Measurements from ENCODE around the gene HERPUD1.
"Not testable (repeated sequence)": the region's sequence is repeated elsewhere in the genome, so short reads cannot be mapped to it uniquely, and the experiment has no call there.

The HERPUD1 gene

DNA sequence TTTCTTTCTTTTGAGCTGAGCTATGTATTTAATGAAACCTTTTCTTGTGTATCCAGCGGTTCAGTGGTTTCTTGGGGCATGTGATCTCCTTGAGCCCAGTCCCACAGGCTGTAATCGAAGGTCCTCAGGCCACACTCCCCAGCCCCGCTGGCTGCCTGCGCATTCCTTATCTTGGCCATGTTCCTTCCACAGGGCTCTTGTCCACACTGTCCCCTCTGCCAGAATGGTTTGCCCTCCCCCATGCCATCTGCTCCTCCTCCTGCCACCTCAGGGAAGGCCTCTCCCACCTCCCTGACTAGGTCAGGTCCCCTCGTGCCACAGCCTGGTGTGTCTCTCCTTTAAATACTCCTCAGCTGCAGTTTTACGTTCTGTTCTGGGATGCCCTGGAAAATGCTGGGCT is 45.3 kb downstream of the HERPUD1 start:
- FAIRE-seq (no peak), DNase-seq (ENCODE audit: insufficient read length, low spot score) (no peak)

DNA sequence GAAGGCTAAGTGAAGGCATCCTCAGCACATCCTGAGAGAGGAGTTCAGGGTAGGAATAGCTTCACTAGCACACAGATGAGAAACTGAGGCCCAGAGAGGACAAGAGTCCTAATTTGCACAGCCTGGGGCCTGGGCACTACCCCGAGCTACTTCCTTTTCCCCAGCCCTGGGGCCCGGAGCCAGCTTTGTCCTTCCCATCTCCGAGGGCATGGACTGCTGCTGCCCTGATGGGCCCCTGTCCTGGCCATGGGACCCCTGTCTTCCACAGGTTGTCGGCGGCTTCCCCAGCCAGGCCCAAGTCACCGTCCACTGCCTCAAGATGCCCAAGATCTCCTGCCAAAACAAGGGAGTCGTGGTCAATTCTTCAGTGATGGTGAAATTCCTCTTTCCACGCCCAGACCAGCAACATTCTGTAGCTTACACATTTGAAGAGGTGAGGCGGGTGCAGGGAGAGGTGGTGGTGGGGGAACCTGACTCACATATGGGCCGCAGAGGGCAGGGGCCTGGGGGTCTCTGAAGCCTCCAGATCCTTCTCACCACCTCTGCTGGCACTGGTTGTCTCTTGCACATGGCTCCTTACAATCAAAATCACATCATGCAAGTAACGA is 46.0 kb downstream of the HERPUD1 start:
- DNase-seq (ENCODE audit: insufficient read length, low spot score): no peak
- no peak for FAIRE-seq

DNA sequence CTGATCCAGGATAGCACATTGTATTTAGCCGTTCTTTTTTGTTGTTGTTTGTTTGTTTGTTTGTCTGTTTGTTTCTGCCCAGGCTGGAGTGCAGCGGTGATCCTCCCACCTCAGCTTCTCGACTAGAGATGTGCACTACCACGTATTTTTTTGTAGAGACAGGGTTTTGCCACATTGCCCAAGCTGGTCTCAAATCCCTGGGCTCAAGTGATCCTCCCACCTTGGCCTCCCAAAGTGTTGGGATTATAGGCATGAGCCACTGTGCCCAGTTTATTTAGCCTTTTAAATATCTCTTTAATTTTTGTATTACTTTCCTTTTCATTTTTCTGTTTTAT is 48.2 kb downstream of the HERPUD1 start:
- DNase-seq (ENCODE audit: insufficient read length, low spot score) (no peak), FAIRE-seq (peak; percentile 68)

DNA sequence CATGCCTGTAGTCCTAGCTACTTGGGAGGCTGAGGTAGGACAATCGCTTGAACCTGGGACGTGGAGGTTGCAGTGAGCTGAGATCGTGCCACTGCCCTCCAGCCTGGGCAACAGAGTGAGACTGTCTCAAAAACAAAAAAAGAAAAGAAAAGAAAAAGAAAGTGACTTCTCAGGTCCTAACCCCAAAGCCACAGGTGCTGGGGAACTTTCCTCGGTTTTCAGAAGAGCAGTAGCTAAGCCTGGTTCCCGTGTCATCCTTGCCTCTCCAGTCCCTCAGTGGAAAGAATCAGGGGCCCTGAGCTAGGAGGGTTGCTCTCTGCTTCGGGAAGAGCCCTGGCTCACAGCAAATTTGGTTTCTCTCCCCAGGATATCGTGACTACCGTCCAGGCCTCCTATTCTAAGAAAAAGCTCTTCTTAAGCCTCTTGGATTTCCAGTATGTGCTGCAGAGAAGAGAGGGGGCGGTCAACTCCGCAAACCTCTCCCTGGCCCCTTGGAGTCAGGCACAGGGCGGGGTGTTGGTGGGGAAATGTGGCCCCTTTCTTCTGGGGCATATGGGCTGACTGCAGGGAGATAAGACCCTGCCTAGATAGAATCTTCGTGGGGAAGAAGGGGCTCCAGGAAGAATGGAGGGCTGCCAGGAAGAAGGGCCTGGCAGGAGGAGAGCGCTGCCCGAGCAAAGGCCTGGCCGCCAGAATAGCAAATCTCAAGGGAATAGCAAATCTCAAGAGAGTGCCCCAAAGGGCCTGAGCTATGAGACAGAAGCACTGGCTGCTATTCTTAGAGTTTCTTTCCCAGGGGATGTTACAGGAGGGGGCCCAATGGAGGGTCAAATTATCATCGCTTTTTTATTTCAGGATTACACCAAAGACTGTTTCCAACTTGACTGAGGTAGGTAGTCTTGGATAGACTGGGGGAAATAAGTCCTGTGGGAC is 49.1 kb downstream of the HERPUD1 start:
- no peak for DNase-seq (ENCODE audit: insufficient read length, low spot score)
- FAIRE-seq: peak; percentile 93

DNA sequence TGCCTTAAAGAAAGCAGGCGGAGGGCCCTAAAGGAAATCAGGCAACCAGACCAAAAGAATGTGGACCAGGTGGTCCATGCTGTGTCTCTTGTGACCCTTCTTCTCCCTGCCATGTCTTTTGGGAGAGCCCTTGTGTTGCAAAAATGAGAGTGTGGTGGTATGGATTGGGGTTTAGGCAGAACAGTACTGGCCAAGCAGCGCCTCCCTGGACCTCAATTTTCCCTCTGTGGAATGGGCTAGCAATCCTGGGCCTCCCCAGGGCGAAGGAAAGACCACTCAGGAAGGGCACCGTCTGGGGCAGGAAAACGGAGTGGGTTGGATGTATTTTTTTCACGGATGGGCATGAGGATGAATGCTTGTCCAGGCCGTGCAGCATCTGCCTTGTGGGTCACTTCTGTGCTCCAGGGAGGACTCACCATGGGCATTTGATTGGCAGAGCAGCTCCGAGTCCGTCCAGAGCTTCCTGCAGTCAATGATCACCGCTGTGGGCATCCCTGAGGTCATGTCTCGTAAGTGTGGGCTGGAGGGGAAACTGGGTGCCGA is 49.9 kb downstream of the HERPUD1 start:
- DNase-seq (ENCODE audit: insufficient read length, low spot score) (no peak), FAIRE-seq (no peak)

DNA sequence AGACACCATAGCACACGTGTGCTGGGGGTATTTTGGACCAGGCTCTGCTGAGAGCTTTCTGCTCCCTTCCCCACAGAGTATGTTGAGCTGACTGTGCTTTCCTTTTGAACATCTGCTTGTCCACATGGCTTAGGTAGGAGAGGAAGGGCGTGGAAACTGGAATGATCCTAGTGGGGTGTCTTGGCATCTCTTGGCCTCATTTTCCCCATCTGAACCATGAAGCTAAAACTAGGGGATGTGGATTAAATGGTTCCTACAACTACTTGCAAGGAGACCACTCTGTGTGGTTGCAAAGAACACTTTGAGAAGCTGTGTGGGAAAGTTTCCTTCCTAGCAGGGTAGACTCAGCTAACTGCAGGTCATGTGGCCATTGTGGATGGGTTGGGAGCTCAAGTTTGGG is 50.8 kb downstream of the HERPUD1 start:
- FAIRE-seq: peak; percentile 59

DNA sequence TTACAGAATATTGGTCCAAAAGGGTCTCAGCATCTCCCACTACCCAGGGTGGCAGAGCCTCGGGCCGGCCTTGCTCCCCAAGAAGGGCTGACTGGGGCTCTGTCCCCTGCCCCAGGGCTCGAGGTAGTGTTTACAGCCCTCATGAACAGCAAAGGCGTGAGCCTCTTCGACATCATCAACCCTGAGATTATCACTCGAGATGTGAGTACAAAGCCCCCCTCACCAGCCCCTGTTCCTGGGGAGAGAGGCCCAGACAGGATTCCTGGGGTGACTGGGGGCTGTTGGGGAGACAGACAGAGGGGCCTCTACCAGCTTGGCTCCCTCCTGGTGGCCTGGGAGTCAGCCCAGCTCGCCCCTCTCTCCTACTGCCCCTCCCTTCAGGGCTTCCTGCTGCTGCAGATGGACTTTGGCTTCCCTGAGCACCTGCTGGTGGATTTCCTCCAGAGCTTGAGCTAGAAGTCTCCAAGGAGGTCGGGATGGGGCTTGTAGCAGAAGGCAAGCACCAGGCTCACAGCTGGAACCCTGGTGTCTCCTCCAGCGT is 51.3 kb downstream of the HERPUD1 start:
- peak; percentile 44 for FAIRE-seq

More for the DNA sequence above, 50.8 kb downstream of the HERPUD1 start:
- no peak for DNase-seq (ENCODE audit: insufficient read length, low spot score)

DNA sequence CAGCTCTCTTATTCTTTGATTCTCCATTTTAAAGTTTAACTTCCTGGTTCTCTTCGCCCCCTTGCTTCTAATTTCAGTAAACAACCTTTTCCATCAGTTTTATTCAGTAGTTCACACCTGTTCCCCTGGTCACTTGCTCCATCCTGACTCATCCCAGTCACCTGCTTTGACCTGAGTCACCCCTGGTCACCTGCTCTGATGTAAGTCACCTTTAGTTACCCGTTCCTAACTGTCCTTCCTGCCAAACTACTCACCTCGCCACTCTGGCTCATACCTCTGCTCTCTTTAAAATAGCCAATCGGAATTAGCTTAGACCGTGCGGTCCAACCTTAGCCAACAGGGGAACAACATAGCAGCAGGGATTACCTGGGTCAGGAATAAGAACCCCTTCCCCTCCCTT is 52.7 kb downstream of the HERPUD1 start:
- DNase-seq (ENCODE audit: insufficient read length, low spot score): no peak
- FAIRE-seq: no peak

More for the DNA sequence above, 51.3 kb downstream of the HERPUD1 start:
- no peak for DNase-seq (ENCODE audit: insufficient read length, low spot score)

DNA sequence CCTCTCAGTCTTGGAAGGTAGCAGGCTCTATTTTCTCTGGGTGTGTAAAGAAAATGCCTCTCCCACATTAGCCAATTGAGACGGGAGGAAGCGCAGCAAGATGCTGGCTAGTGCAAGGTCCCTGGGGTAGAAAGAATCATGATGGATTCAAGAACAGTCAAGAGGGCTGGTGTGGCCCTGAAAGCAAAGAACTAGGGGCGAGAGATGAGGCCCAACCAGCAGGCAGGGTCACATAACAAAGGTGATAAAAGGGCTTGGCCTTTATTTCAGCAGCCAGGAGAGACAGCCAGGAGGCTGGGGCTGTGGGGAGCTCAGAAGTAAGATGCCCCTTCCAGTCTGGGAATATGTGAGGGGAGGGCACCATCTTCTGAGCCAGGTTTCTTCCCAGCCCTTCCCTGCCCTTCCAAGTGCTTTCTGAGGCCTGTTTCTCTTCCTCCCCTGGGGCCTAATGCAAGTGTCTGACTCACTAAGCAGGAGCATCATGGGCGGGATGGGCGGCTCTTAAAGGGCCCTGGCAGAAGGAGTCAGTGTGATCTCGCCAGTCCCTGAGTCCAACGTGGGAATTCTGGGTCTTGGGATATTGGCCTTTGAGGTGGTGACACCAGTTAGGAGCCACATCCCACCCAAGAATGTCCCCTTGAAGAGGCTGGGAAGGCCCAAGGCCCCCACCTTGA is 53.5 kb downstream of the HERPUD1 start:
- DNase-seq (ENCODE audit: insufficient read length, low spot score) (no peak), FAIRE-seq (no peak)

DNA sequence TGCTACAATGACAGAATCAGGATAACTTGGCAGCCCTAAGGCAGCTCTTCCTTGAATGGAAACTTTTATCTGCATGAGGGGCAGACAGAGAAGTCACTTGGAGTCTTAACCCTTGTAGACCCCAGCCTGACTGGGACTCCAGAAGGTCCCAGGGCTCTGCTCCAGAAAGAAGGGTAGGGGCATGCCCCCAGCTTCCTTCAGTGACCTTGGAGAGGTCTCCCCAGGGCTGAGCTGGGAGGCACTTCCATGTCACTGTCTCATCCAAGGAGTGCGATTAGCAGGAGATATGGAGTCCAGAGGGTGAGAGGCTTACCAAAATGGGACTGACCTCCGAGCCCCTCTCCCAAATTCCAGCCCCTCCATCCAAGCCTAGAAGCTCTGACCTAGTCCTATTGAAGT is 54.0 kb downstream of the HERPUD1 start:
- FAIRE-seq (peak; percentile 31), DNase-seq (ENCODE audit: insufficient read length, low spot score) (no peak)

DNA sequence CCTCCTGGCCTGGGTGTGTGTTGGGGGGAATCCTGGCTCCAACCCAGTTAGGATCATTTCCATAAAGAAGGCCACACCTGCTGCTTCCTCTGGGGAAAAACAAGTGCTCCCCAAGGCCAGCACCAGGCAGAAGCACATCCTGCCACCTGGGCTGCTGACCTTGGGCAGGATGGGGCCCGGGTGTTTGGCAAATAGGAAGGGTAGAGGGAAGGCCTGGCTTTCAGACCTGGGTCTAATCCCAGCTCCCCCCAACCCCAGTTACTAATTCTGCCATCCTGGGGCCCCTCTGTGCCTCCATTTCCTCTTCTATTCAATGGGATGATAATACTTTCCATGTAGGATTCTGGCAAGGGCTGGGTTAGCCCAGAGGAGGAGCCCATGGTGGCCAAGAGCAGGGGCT is 54.4 kb downstream of the HERPUD1 start:
- FAIRE-seq: no peak
- no peak for DNase-seq (ENCODE audit: insufficient read length, low spot score)

DNA sequence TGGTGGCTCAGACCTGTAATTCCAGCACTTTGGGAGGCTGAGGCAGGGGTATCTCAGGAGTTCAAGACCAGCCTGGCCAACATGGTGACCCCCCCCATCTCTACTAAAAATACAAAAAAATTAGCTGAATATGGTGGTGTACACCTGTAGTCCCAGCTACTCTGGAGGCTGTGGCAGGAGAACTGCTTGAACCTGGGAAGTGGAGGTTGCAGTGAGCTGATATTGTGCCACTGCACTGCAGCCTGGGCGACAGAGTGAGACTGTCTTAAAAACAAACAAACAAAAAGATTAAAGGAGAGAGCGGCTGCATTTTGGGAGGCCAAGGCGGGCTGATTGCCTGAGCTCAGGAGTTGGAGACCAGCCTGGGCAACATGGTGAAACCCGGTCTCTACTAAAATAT is 55.0 kb downstream of the HERPUD1 start:
- DNase-seq (ENCODE audit: insufficient read length, low spot score); FAIRE-seq: not testable (repeated sequence)

DNA sequence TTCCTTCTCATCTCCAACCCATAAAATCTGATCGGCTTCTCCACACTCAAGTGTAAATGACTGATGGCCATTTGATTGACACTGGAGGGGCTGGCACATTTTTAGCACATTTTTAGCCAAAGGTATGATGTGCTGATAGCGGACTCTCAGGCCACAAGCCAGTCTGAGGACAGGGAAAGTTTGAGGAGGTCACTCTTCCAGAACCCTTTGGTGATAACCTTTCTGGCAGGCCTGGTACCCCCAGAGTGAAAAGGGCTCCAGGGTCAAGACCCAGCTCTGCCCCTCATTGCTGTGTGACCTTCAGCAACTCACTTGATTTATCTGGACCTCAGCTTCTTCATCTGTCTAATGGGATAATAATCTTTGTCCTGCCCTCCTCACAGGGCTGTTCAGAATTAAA is 55.8 kb downstream of the HERPUD1 start:
- DNase-seq (ENCODE audit: insufficient read length, low spot score): no peak
- FAIRE-seq: peak; percentile 31

DNA sequence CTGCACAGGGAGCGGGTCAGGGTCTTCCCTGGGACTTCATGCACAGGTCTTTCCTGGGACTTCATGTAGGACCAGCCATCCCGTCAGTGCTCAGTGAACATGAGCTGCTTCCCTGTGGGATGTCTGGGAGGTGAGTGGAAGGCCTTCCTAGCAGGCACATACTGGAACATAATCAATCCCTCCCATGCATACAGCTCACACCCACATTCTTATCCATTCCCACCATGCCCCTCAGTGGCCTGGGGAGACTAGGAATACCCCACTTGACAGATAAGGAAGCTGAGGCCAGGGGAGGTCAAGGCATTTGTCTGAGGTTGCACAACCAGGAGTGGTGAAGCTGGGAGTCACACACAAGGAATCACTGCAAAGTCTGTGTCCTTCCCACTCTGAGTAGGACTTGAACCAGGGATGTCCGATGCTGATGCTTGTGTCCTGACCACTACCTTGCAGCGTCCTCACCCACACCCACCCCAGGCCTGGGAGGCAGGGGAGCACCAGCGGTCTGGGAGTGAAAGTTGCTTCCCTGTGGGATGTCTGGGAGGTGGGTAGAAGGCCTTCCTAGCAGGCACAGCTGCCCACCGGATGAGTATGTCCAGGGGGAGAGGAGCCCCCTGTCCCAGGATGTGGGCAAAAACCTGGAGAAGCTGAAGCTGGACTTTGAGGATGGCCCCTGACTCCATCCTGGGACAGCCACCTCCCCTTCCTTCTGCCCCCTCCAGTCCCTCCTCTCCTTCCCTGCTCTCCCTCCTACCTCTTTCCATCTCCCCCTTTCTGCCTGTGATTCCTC is 56.4 kb downstream of the HERPUD1 start:
- no peak for DNase-seq (ENCODE audit: insufficient read length, low spot score)
- FAIRE-seq: peak; percentile 65

DNA sequence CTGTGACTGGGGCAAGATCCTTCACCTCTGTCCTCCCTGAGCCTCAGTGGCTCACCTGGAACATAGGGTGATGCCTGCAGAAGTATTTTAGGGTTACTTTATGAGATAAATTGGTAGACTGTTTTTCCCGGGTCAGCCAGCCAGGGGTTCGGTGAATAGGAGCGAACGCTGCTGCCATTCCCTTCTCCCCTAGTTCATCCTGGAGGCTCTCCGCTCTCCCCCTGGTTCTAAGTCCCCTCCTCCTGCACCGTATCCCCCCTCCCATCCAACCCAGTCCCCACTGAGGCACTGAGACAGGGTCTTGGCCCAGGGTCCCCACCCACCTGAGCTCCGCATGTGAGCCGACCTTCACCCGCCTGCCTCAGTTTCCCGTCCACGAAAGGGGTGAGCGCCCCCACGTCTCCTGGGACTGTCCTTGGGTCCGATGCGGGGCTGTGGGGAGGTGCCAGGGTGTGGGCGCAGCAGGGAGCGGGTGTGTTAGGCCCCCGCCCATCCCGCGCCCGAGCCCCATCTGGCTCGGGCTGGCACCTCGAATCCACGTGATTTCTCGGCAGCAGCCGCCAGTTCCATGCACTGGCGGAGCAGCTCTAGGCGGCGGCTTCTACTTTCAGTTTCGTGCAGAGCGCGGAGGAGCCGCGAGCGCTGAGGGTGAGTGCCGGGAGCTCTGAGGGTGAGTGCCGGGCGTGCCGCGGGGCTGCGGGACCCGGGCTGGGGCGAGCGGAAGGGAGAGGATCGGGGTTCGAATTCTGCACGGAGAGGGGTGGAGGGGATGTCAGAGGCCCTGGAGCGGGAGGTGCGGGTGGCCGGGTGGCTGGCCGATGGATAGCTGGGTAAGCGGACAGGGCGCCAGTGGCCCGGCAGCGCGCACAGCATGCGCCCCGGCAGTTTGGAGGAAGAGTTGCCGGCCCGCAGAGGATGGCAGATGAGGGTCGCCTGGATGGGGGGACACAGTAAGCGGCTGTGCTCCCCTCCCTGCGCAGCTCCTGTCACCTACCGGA is 57.3 kb downstream of the HERPUD1 start, which contains the start of gene NLRC5:
NLRC5 (plus strand) TSS at position 610 of the 998 bp plus-strand sequence. CDS start 31,156 bp downstream, outside the sequence.
- DNase-seq (ENCODE audit: insufficient read length, low spot score) (peak; percentile 81), FAIRE-seq (peak; percentile 96)

DNA sequence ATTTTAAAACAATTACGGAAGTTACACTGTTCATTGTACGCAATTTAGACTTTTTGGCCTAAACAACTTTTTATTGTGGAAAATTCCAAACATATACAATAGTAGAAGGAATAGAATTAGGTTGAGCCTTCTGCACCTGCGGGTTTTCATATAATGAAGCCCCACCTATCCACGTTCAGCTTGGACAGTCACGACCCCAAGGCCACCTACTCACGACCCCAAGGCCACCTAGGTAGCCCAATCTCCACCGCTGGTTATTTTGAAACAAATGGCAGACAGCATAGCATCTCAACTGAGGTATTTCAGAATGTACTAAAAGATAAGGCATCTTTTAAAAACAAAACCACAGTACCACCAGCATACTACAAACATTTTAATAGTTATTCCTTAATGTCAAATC is 58.0 kb downstream of the HERPUD1 start:
- DNase-seq (ENCODE audit: insufficient read length, low spot score): no peak

DNA sequence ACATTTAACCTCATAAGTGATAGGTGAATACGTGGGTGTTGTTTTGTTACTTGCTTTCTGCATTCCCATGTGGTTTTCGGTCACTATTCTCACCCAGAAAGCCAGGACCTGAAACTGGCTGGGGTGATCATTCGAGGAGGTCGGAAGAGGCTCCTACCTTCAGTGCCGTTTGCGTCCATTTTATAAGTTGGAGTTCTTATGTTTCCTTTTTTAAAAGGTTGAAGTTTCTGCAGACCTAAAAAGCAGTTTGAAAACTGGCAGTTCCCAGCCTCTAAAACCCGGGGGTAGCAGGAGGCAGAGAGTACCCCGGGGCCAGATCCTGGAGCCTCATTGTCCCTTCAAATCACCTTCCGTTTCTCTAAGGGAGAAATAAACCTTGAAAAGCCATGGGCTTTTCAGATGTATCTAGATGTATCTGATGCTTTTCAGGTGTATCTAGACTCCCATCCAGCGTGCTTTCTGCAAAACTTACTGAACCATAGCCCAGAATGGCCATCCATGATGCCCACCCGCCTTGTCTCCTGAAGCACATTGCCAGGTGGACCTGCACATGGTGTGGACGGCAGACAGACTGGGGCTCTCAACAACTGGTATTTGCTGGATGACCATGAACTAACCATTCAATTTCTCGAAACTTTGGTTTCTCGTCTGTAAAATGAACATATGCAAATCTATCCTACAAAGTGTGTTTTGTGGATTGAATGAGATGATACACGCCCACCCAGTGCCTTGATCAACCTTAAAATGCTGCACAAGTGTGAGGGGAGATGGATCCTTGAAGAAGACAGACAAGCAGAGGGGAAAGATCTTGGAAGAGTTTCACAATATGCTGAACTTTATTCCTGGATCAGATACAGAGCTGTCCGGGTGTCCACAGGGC is 58.7 kb downstream of the HERPUD1 start:
- peak; percentile 91 for FAIRE-seq
- DNase-seq (ENCODE audit: insufficient read length, low spot score): no peak

More for the DNA sequence above, 58.0 kb downstream of the HERPUD1 start:
- no peak for FAIRE-seq

DNA sequence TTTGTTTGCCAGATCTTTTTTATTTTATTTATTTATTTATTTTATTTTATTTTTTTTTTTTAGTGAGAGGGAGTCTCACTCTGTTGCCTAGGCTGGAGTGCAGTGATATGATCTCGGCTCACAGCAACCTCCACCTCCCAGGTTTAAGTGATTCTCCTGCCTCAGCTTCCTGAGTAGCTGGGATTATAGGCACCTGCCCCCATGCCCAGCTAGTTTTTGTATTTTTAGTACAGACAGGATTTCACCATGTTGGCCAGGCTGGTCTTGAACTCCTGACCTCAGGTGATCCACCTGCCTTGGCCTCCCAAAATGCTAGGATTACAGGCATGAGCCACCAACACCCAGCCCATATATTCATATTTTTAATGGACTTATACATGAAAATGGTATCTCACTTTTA is 60.5 kb downstream of the HERPUD1 start:
- DNase-seq (ENCODE audit: insufficient read length, low spot score); FAIRE-seq: not testable (repeated sequence)
